IPS-18c (cell line): ENCODE results near the gene RRBP1.

Source experiments
- H3K4me3 ChIP-seq: 2 replicates; pipeline ENCODE4 v1.7.0; 2013; ENCODE audit warnings: low read depth, mild to moderate bottlenecking, low read length, moderate library complexity; ENCODE audit not compliant: insufficient read depth
- H3K9me3 ChIP-seq: one replicate; pipeline ENCODE4 v1.6.1; 2013; ENCODE audit warnings: mild to moderate bottlenecking, low read length, moderate library complexity; ENCODE audit not compliant: control insufficient read depth, insufficient read depth

Gene RRBP1

DNA sequence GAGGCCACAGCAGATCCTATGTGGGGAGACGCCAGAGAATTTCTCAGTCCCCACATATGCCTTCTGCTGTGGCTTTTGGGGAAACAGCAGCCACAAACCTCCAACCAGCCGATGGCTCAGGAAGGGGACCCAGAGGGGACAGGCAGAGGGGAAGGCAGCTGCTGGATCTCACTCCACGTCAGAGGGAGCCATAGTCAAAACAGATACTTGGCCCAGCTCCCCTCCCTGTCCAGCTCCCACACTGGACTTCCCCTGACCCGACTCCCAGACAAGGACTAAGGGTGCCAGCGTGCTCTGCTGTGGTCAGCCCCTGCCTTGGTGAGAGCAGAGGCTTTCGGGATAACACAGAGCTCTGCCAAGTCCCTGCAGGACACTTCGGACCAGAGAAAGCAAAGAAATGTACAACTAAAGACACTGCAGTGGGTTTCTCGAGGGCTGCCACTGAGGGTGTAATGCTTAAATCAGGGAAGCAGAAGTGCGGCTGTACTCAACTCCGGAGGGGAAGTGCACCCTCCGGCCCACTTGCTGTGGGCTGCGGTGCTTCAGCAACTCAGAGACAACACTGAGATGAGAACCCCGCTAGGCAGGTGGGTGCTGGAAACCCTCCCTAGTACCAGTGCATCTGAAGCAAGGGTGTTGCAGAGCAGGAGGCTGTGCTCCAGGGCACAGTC lies 47.2 kb downstream of the RRBP1 start:
- no peaks in the 10 kb centered on the region for H3K9me3 ChIP-seq
- no peak overlapping the region for H3K4me3 ChIP-seq

GRCh38 chr20:17633850-17634500 lies 48.1 kb downstream of the RRBP1 start:
- H3K4me3 ChIP-seq: no peak overlapping the region
- H3K9me3 ChIP-seq: no peaks in the 10 kb centered on the region

DNA sequence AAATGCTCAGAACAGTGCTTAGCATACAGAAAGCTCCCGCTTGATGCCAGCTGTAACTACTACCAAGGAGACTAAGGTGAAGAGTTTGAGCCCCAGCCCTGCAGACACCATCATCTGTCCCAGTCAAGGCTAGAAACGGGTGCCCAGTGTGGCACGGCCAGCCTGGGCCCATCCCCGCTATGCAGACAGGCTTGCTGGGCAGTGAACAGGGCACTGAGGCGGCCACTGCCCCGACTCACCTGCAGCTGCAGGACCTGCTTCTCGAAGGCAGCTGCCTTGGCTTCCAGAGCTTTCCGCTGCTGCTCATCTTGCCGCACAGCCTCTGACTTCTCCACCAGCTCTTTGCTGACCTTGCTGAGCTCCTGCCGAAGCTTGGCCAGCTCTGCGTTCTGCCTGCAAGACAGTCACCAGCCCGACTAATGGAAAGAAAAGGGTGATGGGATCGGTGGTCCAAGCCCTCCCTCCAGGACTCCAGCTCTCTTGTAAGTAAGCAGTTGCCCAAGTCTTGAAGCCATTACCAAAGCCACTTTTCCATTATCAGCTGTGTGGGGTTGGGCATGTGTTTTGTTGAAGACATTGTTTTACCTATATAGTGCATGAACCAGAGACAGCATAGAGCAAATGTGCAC lies 48.7 kb downstream of the RRBP1 start:
- H3K9me3 ChIP-seq: no peaks in the 10 kb centered on the region
- no peak overlapping the region for H3K4me3 ChIP-seq

DNA sequence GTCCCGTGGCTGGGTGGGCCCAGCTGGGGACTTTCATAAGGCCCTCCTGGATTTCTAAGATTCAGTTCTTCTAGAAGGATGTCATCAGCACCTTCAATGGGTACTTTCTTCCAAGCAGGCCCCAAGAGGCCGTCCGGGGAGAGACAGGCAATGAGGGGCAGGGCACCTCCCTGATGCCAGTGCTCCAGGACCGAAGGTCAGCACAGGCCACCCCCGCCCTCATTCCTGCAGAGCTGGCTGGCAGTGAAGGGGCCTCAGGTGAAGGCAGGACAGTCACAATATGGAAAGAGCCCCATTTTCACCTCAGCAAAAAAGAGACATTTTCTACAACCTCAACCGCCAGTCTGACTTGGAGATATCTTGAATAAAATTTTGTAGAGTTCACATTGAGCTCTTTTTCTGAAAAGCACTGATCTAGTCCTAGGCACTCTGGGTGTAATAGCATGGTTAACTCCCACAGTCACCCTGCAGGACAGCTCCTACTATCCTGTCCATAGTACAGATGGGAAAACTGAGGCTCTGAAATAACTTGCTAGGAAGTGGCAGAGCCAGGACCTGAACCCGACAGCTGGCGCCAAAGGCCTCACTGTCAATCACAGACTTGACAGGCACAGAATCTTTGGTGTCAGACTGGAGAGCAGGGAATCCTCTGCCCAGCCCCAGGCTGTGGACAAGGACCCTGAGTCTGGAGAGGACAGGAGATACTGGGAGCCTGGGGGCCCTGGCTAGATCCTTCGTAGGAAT lies 50.3 kb downstream of the RRBP1 start:
- Histone ChIP-seq H3K4me3 (no peak overlapping the region), H3K9me3 (no peaks in the 10 kb centered on the region)

DNA sequence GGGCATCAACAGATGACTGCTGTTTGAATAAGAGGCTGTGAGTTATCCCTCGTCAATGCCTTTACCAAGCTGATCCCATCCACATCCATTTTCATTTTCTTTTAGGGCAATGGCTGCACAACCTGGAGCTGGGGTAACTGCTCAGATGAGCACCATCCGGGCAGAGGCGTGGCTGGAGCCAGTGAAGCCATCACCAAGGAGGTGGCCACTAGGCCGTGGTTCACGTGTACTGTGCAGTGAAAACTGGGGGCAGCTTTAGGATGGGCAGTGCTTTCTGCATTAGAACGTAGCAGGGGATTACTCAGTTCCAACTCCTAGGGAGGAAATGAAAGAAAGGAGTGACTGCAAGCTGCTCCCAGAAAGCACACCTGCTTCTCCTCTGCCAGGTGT lies 51.2 kb downstream of the RRBP1 start:
- Histone ChIP-seq H3K4me3 (no peak overlapping the region), H3K9me3 (no peaks in the 10 kb centered on the region)

GRCh38 chr20:17630151-17630805 lies 51.8 kb downstream of the RRBP1 start:
- Histone ChIP-seq H3K9me3 (no peaks in the 10 kb centered on the region), H3K4me3 (no peak overlapping the region)

GRCh38 chr20:17629678-17630089 lies 52.4 kb downstream of the RRBP1 start:
- Histone ChIP-seq H3K4me3 (no peak overlapping the region), H3K9me3 (no peaks in the 10 kb centered on the region)

- H3K4me3 ChIP-seq: no peak overlapping the region
- no peaks in the 10 kb centered on the region for H3K9me3 ChIP-seq
Measured at GRCh38 chr20:17629025-17629424, 53.0 kb downstream of the RRBP1 start.

DNA sequence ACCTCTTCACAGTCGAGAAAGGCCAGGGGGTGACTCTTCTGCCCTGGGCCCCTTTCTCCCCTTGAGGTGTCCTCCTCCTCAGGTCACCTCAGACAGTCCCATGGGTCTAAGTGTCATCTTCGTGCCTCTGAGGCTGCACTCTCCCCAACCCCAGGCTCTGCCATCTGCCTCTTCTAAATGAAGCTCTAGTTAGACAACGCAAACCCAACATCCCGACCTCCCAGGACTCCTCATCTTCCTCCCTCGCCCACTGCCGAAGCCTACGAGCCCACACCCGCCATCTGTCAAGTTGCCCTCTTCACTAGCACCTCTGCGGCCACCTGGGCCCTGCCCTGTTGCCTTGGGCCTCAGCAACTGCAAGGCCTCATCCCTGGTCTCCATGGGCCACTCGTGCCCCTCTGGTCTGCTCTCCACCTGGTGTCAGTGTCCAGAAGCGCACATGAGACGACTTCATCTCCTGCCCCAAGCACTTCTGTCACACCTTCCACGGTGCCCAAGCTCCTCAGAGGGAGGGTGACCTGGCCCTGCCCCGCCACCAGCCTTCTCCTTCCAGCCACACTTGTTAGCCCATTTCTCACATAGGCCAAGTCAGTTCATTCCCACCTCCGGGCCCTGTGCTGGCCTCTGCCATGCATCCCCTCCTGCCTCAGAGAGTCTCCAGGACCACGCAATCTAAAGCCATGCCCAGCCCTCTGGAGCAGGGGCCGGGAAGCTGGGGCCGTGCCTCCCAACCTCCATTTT lies 53.8 kb downstream of the RRBP1 start:
- Histone ChIP-seq H3K9me3 (no peaks in the 10 kb centered on the region), H3K4me3 (no peak overlapping the region)

- Histone ChIP-seq H3K9me3 (no peaks in the 10 kb centered on the region), H3K4me3 (no peak overlapping the region)
Measured at GRCh38 chr20:17627101-17627955, 54.7 kb downstream of the RRBP1 start.

GRCh38 chr20:17626217-17627007 lies 55.6 kb downstream of the RRBP1 start:
- Histone ChIP-seq H3K9me3 (no peaks in the 10 kb centered on the region), H3K4me3 (no peak overlapping the region)

DNA sequence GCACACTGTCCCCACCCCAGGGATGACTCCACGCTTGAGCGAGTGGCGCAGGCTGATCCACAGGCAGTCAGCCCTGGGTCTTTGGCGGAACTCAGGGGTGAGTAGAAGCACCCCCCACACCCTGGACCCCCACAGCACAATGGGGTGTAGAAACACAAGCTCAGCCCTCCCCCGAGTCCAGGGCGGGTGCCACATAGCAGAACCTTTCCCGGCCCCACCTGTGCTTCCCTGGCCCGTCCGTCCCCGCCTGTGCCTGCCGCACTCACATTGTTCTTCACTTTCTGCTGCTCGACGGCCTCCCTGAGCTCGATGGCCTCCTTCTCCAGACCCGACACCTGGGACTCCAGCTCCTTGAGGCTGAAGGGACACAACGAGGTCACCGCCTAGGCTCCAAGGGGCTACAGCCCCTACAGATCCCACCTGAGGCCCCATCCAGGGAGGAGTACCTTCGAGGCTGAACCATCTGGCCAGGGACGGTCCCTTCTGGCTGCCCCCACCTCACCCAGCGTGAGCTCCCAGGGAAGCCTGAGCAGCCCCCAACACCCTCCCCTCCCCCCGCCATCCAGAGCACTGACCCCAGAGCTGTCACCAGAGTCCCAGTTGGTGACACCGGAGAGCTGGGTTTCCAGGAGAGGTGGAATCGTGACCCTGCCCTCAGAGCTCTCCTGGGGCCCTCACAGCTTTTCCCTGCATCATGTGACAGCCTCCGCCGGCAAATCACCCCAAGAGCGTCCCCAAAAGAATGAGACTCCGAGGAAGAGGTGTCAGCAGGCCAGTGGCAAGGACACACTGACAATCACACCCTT lies 56.6 kb downstream of the RRBP1 start:
- no peaks in the 10 kb centered on the region for H3K9me3 ChIP-seq
- H3K4me3 ChIP-seq: no peak overlapping the region

DNA sequence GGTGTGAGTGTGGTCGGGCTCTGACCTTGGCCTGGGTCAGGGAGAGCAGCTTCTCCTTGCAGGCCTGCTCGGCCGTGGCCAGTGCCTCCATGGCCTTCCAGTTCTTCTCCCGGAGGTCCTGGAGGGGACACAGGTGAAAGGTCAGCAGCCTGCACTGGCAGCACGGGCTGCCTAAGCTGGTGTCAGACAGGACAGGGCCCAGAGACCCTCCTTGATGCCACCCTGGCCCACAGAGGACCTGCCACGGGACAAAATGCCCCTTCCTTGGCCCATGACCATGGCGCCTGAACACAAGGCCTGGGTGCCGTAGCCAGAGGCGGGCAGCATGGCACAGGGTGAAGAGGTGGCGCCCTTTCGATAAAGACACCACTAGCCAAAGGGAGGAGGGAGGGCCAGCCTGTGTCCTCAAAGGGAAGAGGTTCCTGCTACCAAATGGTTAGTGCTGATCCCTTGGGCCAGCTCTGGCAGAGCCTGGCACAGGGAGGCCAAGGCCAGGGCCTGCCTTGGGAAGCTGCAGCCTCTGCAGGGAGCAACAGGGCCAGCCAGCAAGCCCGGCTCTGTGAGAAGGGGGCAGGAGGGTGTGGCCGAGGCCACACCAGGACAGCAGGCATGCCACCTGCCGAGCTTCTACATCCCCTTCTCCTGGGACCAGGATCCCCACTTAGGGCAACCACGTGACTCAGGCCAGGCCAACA lies 57.3 kb downstream of the RRBP1 start:
- Histone ChIP-seq H3K9me3 (no peaks in the 10 kb centered on the region), H3K4me3 (no peak overlapping the region)

DNA sequence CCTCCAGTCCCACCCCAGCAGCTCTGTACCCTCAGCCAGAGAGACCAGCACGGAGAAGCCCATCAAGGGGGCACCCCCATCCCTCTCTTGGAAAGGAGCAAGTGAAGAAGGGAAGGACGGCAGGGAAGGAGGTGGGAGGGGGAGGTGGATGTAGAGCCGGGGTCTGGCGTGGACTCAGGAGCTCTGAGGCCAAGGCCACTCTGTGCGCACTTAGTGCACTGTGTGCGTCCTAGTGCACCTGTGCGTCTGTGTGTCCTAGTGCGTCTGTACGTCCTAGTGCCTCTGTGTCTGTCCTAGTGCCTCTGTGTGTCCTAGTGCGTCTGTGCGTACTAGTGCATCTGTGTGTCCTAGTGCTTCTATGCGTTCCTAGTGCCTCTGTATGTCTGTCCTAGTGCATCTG lies 58.0 kb downstream of the RRBP1 start:
- H3K4me3 ChIP-seq: no peak overlapping the region
- H3K9me3 ChIP-seq: no peaks in the 10 kb centered on the region
